Activated gamma-delta T cell treated with anti-CD3 and anti-CD28 coated beads, Interleukin-2, amount 50 U/mL, for 16 hours (primary cell): ENCODE data around the gene VCX.
"Not testable (repeated sequence)": the region's sequence is repeated elsewhere in the genome, so short reads cannot be mapped to it uniquely, and the experiment has no call there.

Source experiments
- DNase-seq: peaks from one replicate; pipeline ENCODE4 v3.0.0-alpha.2; 2020; ENCODE audit warnings: low read depth

The VCX gene

GRCh38 chrX:7842871-7843270 lies at the start of gene VCX:
VCX (plus strand) TSS chrX:7843171; CDS start chrX:7843204, 33 bp downstream.
- not testable (repeated sequence) for DNase-seq

GRCh38 chrX:7798327-7798726 lies 44.6 kb upstream of the VCX start:
- DNase-seq, result no peak

DNA sequence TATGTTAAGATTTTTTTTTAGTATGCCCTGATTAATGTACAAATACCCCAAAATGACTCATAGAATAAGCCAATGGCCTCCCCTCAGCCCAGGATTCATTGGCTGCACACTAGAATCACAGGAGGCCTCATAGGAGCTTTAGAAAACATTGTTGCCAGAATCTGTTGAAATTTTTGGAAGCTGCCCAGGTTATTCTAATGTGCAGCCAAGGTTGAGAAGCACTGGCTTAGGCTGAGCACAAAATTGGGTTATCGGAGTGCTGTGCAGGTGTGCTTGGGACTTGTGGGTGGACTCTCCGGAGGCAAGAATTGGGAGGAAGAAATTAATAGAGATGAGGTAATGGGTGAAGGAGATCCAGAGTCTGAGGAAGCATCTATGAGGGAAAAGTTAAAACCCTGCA lies 41.3 kb upstream of the VCX start:
- DNase-seq, result no peak

DNA sequence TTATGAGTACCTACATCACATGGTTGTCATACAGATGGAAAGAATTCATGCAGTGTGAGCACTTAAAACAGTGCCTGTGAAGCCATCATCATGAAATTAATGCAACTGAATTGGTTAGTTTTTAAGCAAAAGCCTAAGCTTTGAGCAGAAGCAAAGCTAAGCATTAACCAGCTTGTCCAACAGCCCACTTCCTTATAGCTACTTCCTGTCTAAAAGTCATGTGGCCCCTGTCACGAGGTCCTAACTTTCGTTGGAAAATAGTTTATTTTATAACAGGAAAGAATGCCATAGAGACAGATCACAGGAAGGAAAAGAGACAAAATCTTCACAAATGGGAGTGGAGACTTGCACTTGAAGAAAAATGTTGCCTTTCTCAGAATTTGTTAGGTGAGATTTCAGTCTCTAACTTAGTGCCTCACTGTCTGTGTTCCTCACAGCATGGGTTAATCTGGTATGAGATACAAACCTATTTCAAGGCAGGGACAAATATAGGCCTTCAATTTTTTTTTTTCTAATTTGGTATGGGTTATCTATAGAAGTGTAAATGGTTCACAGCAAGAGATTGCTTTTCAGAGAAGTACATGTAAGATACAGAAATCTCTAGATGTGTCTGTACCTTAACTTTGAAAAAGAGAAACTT lies 27.7 kb upstream of the VCX start:
- DNase-seq, result no peak

GRCh38 chrX:7828594-7828993 lies 14.4 kb upstream of the VCX start:
- no peak for DNase-seq

- no peak for DNase-seq
Measured at GRCh38 chrX:7841084-7841805, 1.7 kb upstream of the VCX start.

DNA sequence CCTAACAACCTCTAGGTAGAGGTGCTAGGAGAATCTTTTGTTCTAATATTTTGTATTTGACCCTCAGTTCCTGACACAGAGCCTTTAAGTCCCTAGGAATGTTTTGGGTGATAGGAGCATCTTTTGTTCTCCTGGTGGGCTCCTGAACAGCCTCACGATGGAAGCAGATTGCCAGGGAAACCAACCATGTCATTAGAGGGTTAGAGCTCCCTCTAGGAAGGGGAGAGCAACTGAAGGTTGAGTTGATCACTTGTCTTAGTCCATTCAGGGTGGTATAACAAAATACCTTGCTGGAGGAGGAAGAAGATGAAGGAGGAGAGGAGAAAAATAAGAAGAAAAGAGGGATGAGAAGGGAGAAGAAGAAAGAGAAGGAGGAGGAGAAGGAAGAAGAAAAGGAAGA lies 9.2 kb downstream of the VCX start:
- DNase-seq, result no peak

GRCh38 chrX:7872042-7872441 lies 29.1 kb downstream of the VCX start:
- DNase-seq, result no peak

DNA sequence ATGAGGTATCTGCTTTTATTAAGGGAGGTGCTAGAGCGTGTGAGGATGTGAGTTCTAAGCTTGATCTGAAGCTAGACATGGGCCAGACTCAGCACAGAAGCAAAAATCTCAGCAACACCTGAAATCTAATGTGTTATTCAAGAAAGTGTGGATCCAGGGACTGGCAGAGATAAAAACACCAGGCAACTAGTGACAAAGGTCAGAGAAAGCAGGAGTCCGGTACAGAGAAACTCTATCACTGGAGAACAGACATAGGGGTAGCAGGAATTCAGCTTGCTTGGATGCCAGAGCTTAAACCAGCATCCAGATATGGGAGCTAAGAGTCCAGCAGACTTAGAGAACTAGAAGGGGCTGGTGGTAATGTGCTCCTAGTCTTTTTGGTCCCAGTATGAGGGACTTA lies 34.0 kb downstream of the VCX start:
- DNase-seq, result no peak

GRCh38 chrX:7889135-7889534 lies 46.2 kb downstream of the VCX start:
- no peak for DNase-seq

DNA sequence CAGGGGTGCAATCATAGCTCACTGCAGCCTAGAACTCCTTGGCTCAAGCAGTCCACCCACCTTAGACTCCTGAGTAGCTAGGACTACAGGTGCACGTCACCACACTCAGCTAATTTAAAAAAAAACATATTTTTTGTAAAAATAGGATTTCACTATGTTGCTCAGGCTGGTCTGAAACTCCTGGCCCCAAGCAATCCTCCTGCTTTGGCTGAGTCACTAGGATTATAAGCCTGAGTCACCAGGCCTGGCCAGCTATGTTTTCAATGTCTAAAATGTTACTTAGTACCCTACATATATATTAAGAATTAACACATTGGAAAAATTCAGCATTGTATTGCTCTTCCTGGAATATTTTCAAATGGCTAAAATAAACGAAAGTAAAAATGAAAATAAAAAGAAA lies 46.7 kb downstream of the VCX start:
- DNase-seq, result no peak

- no peak for DNase-seq
Measured at GRCh38 chrX:7891928-7892327, 49.0 kb downstream of the VCX start.
